ENCODE results near the gene EEFSEC. TPM values are rescaled to one million over a fixed set of nuclear protein-coding genes. Genes with fewer than 3 reads are reported as not detected.

The EEFSEC gene
- total RNA-seq, 1 donor from 2014 or later: 6.1 TPM

DNA sequence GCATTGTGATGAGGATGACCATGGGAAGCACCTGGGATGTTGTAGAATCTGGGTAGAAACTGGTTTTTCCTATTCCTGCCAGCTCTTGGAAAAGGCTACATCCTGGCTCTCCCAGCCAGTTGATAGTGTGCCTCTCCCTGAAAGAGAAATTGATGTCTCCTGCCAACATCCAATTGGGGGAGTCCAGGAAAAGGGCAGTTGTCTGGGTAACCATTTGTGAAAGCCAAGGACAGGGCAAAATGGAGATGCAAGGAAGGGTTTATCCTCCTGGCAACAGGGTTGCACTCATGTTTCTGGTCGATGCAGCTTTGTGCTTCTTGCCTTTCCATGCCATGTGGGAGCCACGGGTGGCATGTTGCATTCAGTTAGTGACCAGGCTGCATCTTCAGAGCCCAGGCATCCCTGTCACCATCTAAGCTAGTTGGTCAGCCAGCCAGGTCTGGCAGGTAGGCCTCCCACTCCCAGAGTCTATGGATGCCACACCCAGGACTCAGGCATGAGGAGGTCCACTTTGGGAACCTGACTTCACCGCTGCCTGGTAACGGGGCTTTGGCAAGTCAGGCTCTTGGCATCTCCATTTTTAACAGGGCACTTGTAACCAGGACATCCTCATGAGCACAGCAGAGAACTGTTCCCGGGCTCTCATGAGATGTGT is 159.9 kb downstream of the EEFSEC start:
- Histone ChIP-seq H3K4me3 (ENCODE audit: insufficient read depth, low read depth, low read length) (no peak overlapping the region), H3K9ac (ENCODE audit: low read length) (no peak overlapping the region), H3K79me2 (ENCODE audit: insufficient read depth, low read length) (no peaks in the 10 kb centered on the region), H3K4me1 (ENCODE audit: insufficient read depth, low read length) (no peaks in the 10 kb centered on the region), H3K9me3 (ENCODE audit: insufficient read depth, low read depth, low read length) (no peaks in the 10 kb centered on the region), H3K4me2 (ENCODE audit: low read length) (no peak overlapping the region), H3K27me3 (ENCODE audit: insufficient read depth, low read length) (no peaks in the 10 kb centered on the region), H3K27ac (ENCODE audit: low read depth, low read length) (no peak overlapping the region), H3K36me3 (ENCODE audit: insufficient read depth, low read length) (no peaks in the 10 kb centered on the region), H2AFZ (ENCODE audit: low read depth, low read length) (no peak overlapping the region), H4K20me1 (ENCODE audit: insufficient read depth, low read length) (peaks cover 16% of the 10 kb centered on the region)
- Mint-ChIP-seq H3K36me3 (ENCODE audit: low read depth, unreplicated experiment) (peaks cover 6% of the 10 kb centered on the region), H3K9me3 (ENCODE audit: unreplicated experiment) (peaks cover 4% of the 10 kb centered on the region), H3K27me3 (ENCODE audit: low read depth, unreplicated experiment) (peaks cover 23% of the 10 kb centered on the region), H3K4me3 (ENCODE audit: unreplicated experiment) (no peak overlapping the region), H3K4me1 (ENCODE audit: low read depth, unreplicated experiment) (peaks cover 3% of the 10 kb centered on the region), H3K27ac (ENCODE audit: unreplicated experiment) (no peak overlapping the region)
- no peak for DNase-seq (ENCODE audit: low read depth)
- no peak for FAIRE-seq
- TF ChIP-seq EZH2 (IDR thresholded peaks at IDR 0.05; ENCODE audit: insufficient read depth, low read length): no peak
- TF ChIP-seq, protein P1, sequence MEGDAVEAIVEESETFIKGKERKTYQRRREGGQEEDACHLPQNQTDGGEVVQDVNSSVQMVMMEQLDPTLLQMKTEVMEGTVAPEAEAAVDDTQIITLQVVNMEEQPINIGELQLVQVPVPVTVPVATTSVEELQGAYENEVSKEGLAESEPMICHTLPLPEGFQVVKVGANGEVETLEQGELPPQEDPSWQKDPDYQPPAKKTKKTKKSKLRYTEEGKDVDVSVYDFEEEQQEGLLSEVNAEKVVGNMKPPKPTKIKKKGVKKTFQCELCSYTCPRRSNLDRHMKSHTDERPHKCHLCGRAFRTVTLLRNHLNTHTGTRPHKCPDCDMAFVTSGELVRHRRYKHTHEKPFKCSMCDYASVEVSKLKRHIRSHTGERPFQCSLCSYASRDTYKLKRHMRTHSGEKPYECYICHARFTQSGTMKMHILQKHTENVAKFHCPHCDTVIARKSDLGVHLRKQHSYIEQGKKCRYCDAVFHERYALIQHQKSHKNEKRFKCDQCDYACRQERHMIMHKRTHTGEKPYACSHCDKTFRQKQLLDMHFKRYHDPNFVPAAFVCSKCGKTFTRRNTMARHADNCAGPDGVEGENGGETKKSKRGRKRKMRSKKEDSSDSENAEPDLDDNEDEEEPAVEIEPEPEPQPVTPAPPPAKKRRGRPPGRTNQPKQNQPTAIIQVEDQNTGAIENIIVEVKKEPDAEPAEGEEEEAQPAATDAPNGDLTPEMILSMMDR (IDR thresholded peaks at IDR 0.05; ENCODE audit: insufficient read depth, low read depth, low read length): no peak

DNA sequence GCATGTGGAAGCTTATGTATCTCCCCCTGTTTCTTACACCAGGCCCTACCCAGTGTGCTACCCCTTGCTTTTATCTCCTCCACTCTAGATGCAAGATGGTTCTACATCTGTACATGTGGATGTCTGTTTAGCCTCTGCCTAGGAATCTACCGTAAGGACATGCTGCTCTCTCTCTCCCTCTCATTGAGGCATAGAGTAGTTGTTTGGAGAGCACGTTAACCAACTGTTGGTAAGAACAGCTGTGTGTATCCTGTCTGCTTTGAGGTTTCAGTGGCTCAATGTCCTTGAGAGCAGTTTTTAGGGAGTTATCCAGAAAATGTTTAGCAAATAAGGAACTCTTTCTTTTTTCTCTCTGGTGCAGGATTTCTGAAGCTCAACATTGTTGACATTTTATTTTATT is 160.7 kb downstream of the EEFSEC start:
- no peak for TF ChIP-seq EZH2 (IDR thresholded peaks at IDR 0.05; ENCODE audit: insufficient read depth, low read length)
- TF ChIP-seq, protein P1 (IDR thresholded peaks at IDR 0.05; ENCODE audit: insufficient read depth, low read depth, low read length): no peak
- H3K9me3 Mint-ChIP-seq (ENCODE audit: unreplicated experiment): peaks cover 4% of the 10 kb centered on the region
- Histone ChIP-seq H3K9ac (ENCODE audit: low read length) (no peak overlapping the region), H3K4me1 (ENCODE audit: insufficient read depth, low read length) (no peaks in the 10 kb centered on the region), H3K4me2 (ENCODE audit: low read length) (no peak overlapping the region), H3K9me3 (ENCODE audit: insufficient read depth, low read depth, low read length) (no peaks in the 10 kb centered on the region), H3K4me3 (ENCODE audit: insufficient read depth, low read depth, low read length) (no peak overlapping the region), H4K20me1 (ENCODE audit: insufficient read depth, low read length) (peaks cover 16% of the 10 kb centered on the region), H2AFZ (ENCODE audit: low read depth, low read length) (no peak overlapping the region), H3K27me3 (ENCODE audit: insufficient read depth, low read length) (no peaks in the 10 kb centered on the region), H3K27ac (ENCODE audit: low read depth, low read length) (no peak overlapping the region), H3K79me2 (ENCODE audit: insufficient read depth, low read length) (no peaks in the 10 kb centered on the region), H3K36me3 (ENCODE audit: insufficient read depth, low read length) (no peaks in the 10 kb centered on the region)
- H3K4me3 Mint-ChIP-seq (ENCODE audit: unreplicated experiment): no peak overlapping the region
- H3K27me3 Mint-ChIP-seq (ENCODE audit: low read depth, unreplicated experiment): peaks cover 27% of the 10 kb centered on the region
- peaks cover 3% of the 10 kb centered on the region for H3K4me1 Mint-ChIP-seq (ENCODE audit: low read depth, unreplicated experiment)
- H3K27ac Mint-ChIP-seq (ENCODE audit: unreplicated experiment): no peak overlapping the region
- FAIRE-seq (no peak), DNase-seq (ENCODE audit: low read depth) (no peak)
- peaks cover 4% of the 10 kb centered on the region for H3K36me3 Mint-ChIP-seq (ENCODE audit: low read depth, unreplicated experiment)

DNA sequence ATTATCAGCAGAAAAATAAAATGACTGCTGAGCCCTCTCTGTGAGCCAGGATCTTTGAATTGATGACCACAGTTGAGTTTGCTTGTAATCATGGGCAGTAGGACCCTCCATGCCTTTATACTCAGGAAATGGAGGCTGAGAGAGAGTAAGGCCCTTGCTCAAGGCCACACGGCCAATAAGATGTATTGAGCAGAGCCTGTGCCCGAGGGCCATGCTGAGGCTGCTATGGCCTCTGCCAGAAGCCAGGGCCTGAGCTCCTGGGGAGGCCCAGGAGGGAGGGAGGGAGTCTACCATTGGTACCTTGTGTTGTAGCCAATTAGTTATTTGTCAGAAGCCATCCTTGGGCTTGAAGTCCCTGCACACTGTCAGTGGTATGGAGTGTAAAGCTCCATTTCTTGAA is 162.0 kb downstream of the EEFSEC start:
- H3K27me3 Mint-ChIP-seq (ENCODE audit: low read depth, unreplicated experiment): peaks cover 20% of the 10 kb centered on the region
- Histone ChIP-seq H4K20me1 (ENCODE audit: insufficient read depth, low read length) (peaks cover 11% of the 10 kb centered on the region), H3K4me2 (ENCODE audit: low read length) (no peak overlapping the region), H3K4me1 (ENCODE audit: insufficient read depth, low read length) (no peaks in the 10 kb centered on the region), H3K9ac (ENCODE audit: low read length) (no peak overlapping the region), H3K27ac (ENCODE audit: low read depth, low read length) (no peak overlapping the region), H3K9me3 (ENCODE audit: insufficient read depth, low read depth, low read length) (no peaks in the 10 kb centered on the region), H3K4me3 (ENCODE audit: insufficient read depth, low read depth, low read length) (no peak overlapping the region), H3K79me2 (ENCODE audit: insufficient read depth, low read length) (no peaks in the 10 kb centered on the region), H2AFZ (ENCODE audit: low read depth, low read length) (no peak overlapping the region), H3K36me3 (ENCODE audit: insufficient read depth, low read length) (no peaks in the 10 kb centered on the region), H3K27me3 (ENCODE audit: insufficient read depth, low read length) (no peaks in the 10 kb centered on the region)
- H3K4me1 Mint-ChIP-seq (ENCODE audit: low read depth, unreplicated experiment): peaks cover 3% of the 10 kb centered on the region
- DNase-seq (ENCODE audit: low read depth) (no peak), FAIRE-seq (no peak)
- no peak overlapping the region for H3K27ac Mint-ChIP-seq (ENCODE audit: unreplicated experiment)
- peaks cover 4% of the 10 kb centered on the region for H3K9me3 Mint-ChIP-seq (ENCODE audit: unreplicated experiment)
- TF ChIP-seq EZH2 (IDR thresholded peaks at IDR 0.05; ENCODE audit: insufficient read depth, low read length): no peak
- TF ChIP-seq, protein P1 (IDR thresholded peaks at IDR 0.05; ENCODE audit: insufficient read depth, low read depth, low read length): no peak
- peaks cover 2% of the 10 kb centered on the region for H3K36me3 Mint-ChIP-seq (ENCODE audit: low read depth, unreplicated experiment)
- no peak overlapping the region for H3K4me3 Mint-ChIP-seq (ENCODE audit: unreplicated experiment)
